Panc1 (cell line): ENCODE results near the gene EXPH5. TPM values are rescaled to one million over a fixed set of nuclear protein-coding genes. Genes with fewer than 3 reads are reported as not detected.

ENCODE experiments used
- ATAC-seq: fragments of 200-7000 bp; cut with Tn5 transposase; 2 replicates; pipeline ENCODE4 v1.9.1; 2020; ENCODE audit warnings: mild to moderate bottlenecking, moderate library complexity
- BruUV-seq: library from RNA; stranded (reverse); fragments of 400-500 nt; replicated peaks from 2 replicates; lab custom pipeline; 2021; lab: Mats Ljungman, UMichigan
- CTCF ChIA-PET: fragments of 300-600 bp; sonication (Branson Sonifier 250); formaldehyde crosslinking; loops from one replicate; lab custom pipeline; 2022; ENCODE audit warnings: antibody characterized with exemption; lab: Charles Lee
- POLR2A ChIA-PET: fragments of 300-600 bp; sonication (Branson Sonifier 250); formaldehyde crosslinking; loops from one replicate; lab custom pipeline; 2022; ENCODE audit warnings: antibody characterized with exemption; lab: Charles Lee
- DNase-seq: peaks from one replicate; pipeline ENCODE4 v3.0.0-alpha.2; 2010; ENCODE audit warnings: low read depth, low spot score
- H3K27ac ChIP-seq: 2 replicates; pipeline ENCODE4 v1.5.1; 2011; ENCODE audit warnings: mild to moderate bottlenecking, low read length, inconsistent platforms
- H3K27me3 ChIP-seq: fragments of 200-500 bp; sonication (Bioruptor generic); 2 replicates; pipeline ENCODE4 v1.6.0; 2014; ENCODE audit warnings: low read length, inconsistent platforms; ENCODE audit not compliant: control insufficient read depth, insufficient read depth
- H3K36me3 ChIP-seq: fragments of 200-500 bp; sonication (Bioruptor generic); 2 replicates; pipeline ENCODE4 v1.5.1; 2014; ENCODE audit warnings: inconsistent platforms, mild to moderate bottlenecking, low read length, moderate library complexity; ENCODE audit not compliant: control insufficient read depth, insufficient read depth
- H3K4me1 ChIP-seq: 2 replicates; pipeline ENCODE4 v1.5.1; 2011; ENCODE audit warnings: inconsistent platforms, mild to moderate bottlenecking, low read length, moderate library complexity; ENCODE audit not compliant: control insufficient read depth, insufficient read depth
- H3K4me3 ChIP-seq, 2 experiments: 2 replicates each; pipeline ENCODE4 v1.5.1; 2011 to 2012; ENCODE audit warnings: low read depth in 2 of 2, low read length in 2 of 2, mild to moderate bottlenecking in 2 of 2, inconsistent platforms in 1 of 2, moderate library complexity in 1 of 2
- H3K9me3 ChIP-seq: fragments of 200-500 bp; sonication (Bioruptor generic); 2 replicates; pipeline ENCODE4 v1.5.1; 2014; ENCODE audit warnings: low read depth, mild to moderate bottlenecking, inconsistent platforms, low read length, moderate library complexity; ENCODE audit not compliant: control insufficient read depth, insufficient read depth
- CTCF ChIP-seq: fragments of 450-650 bp; IDR thresholded peaks from 2 replicates; pipeline ENCODE4 v1.5.1; 2017; ENCODE audit warnings: mild to moderate bottlenecking
- POLR2AphosphoS5 ChIP-seq: IDR thresholded peaks from 2 replicates; pipeline ENCODE4 v1.6.1; 2012; ENCODE audit warnings: mild to moderate bottlenecking, low read depth, low read length, moderate library complexity
- REST ChIP-seq, 2 experiments: IDR thresholded peaks; 2 replicates each; pipeline ENCODE4 v1.6.1; 2011 to 2012; ENCODE audit warnings: low read depth in 2 of 2, control low read depth in 1 of 2, low read length in 1 of 2, mild to moderate bottlenecking in 1 of 2, moderate library complexity in 1 of 2; ENCODE audit not compliant: insufficient read depth in 1 of 2
- SIN3A ChIP-seq: IDR thresholded peaks from 2 replicates; pipeline ENCODE4 v1.6.1; 2012; ENCODE audit warnings: low read depth, mild to moderate bottlenecking, low read length, moderate library complexity, borderline replicate concordance; ENCODE audit not compliant: insufficient read depth
- TCF7L2 ChIP-seq: IDR thresholded peaks from 2 replicates; pipeline ENCODE4 v1.6.1; 2011; ENCODE audit warnings: mild to moderate bottlenecking, low read depth, low read length, inconsistent platforms
- in situ Hi-C: cut with HindIII; loops from 2 replicates; pipeline ENCODE4 v1.10.0; 2016; ENCODE audit warnings: low sequenced_read_pairs, low pct_unique_long_range_greater_than_20kb
- intact Hi-C: fragments of 100-400 bp; cut with micrococcal nuclease; formaldehyde crosslinking; loops from one replicate; pipeline ENCODE4 v1.10.0; 2022; ENCODE audit not compliant: unreplicated experiment
- total RNA-seq: library from RNA; stranded (reverse); gene quantifications from one replicate; pipeline ENCODE4 v1.2.1, GENCODE V29; 2021; ENCODE audit not compliant: unreplicated experiment

Gene EXPH5
- total RNA-seq, 1 experiment from 2014 or later = 0.85 TPM

DNA sequence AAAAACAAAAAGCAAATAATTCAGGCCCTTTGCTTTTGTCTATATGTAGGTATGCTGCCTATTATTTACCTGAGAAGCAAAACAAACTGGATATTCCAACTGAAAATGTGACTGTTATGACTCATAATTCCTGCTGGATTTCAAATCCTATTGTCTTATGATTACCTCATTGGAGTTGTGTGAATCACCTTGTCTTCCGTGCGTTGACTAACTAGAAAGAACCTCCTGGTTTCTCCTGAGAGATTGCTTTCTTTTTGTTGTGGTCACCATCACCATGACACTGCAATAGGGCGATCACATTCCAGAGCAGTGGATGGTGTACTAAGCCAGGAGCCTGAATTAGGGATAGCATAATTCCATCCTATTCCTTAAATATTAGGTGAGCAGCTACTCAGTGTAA lies 23.0 kb upstream of the EXPH5 start:
- no peaks in the 10 kb centered on the region for H3K4me1 ChIP-seq
- no TSS peak for BruUV-seq
- POLR2A ChIA-PET = no interaction called here
- H3K4me3 ChIP-seq = no peak overlapping the region
- no peaks in the 10 kb centered on the region for H3K36me3 ChIP-seq
- no peaks in the 10 kb centered on the region for H3K27me3 ChIP-seq
- no peak overlapping the region for H3K27ac ChIP-seq
- DNase-seq (peak; percentile 85), ATAC-seq (peak; percentile 83)
- in situ Hi-C loops = no loop called here
- H3K9me3 ChIP-seq = no peaks in the 10 kb centered on the region
- TF ChIP-seq SIN3A (no peak), CTCF (no peak), REST (IDR thresholded peaks at IDR 0.05; ENCODE audit: insufficient read depth in 1 of 2, low read depth in 2 of 2, low read length in 1 of 2) (no peak), POLR2AphosphoS5 (no peak), TCF7L2 (no peak)
- intact Hi-C loops = no loop called here
- CTCF ChIA-PET = no interaction called here

GRCh38 chr11:108614086-108614485 lies 20.5 kb upstream of the EXPH5 start:
- in situ Hi-C loops = no loop called here
- Histone ChIP-seq H3K4me3 (no peak overlapping the region), H3K9me3 (no peaks in the 10 kb centered on the region), H3K36me3 (no peaks in the 10 kb centered on the region), H3K27ac (no peak overlapping the region), H3K27me3 (no peaks in the 10 kb centered on the region), H3K4me1 (peaks cover 3% of the 10 kb centered on the region; the same call in 1 of the 2 replicates)
- ChIA-PET CTCF (interaction anchor here (0.5 kb wide), 1 partner anchor 796 kb away, joined by 3 read pairs; no protein-coding TSS in a partner anchor), POLR2A (interaction anchor here (0.6 kb wide), 1 partner anchor 698 kb away, joined by 3 read pairs; no protein-coding TSS in a partner anchor)
- ATAC-seq (no peak), DNase-seq (no peak)
- TF ChIP-seq POLR2AphosphoS5 = no peak
- TF ChIP-seq CTCF = no peak
- no peak for TF ChIP-seq SIN3A
- TF ChIP-seq TCF7L2 = no peak
- TF ChIP-seq REST (IDR thresholded peaks at IDR 0.05; ENCODE audit: insufficient read depth in 1 of 2, low read depth in 2 of 2, low read length in 1 of 2) = no peak
- intact Hi-C loops = no loop called here
- no TSS peak for BruUV-seq
